ENCODE measurements around the gene APOH.

The APOH gene

DNA sequence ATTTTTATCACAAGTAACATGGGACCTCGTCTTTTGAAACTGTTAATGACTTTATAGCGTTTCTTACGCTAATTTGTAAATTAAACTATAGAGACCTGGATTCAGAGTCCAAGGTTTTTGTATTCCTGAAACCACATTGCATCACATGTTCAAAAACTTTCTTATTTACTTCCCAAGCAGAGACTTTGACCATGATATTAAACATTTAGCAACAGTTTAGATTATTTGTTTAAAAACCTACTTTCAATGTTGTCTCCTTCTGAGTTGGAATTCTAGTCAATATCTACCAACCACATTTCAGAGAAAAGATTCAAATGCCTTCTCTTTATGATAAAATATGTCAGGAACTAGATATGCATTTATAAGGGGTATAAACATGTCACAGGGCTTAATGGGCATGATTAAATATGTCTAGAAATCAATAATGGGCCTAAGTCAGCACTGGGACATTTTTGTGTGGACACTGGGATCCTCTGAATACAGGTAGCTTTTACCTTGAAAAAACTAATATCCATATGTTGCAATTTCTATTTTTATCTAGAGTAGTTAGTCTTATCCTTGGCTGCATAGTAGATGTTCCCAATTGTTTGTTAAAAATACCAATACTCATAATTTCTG lies 6.3 kb upstream of the APOH start:
- TF ChIP-seq ZFX (IDR thresholded peaks at IDR 0.05) = no peak
- TF ChIP-seq, protein P1, sequence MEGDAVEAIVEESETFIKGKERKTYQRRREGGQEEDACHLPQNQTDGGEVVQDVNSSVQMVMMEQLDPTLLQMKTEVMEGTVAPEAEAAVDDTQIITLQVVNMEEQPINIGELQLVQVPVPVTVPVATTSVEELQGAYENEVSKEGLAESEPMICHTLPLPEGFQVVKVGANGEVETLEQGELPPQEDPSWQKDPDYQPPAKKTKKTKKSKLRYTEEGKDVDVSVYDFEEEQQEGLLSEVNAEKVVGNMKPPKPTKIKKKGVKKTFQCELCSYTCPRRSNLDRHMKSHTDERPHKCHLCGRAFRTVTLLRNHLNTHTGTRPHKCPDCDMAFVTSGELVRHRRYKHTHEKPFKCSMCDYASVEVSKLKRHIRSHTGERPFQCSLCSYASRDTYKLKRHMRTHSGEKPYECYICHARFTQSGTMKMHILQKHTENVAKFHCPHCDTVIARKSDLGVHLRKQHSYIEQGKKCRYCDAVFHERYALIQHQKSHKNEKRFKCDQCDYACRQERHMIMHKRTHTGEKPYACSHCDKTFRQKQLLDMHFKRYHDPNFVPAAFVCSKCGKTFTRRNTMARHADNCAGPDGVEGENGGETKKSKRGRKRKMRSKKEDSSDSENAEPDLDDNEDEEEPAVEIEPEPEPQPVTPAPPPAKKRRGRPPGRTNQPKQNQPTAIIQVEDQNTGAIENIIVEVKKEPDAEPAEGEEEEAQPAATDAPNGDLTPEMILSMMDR (conservative IDR thresholded peaks at IDR 0.05) = no peak
- no peak overlapping the region for H3K27ac ChIP-seq

GRCh38 chr17:66234611-66235010 lies 5.4 kb upstream of the APOH start:
- no peak for TF ChIP-seq ZFX (IDR thresholded peaks at IDR 0.05)
- TF ChIP-seq, protein P1 (conservative IDR thresholded peaks at IDR 0.05) = no peak
- no peak overlapping the region for H3K27ac ChIP-seq

- no peak for TF ChIP-seq ZFX (IDR thresholded peaks at IDR 0.05)
- TF ChIP-seq, protein P1 (conservative IDR thresholded peaks at IDR 0.05) = no peak
- H3K27ac ChIP-seq = no peak overlapping the region
These were observed 4.0 kb upstream of the APOH start for GRCh38 chr17:66233023-66233753.

DNA sequence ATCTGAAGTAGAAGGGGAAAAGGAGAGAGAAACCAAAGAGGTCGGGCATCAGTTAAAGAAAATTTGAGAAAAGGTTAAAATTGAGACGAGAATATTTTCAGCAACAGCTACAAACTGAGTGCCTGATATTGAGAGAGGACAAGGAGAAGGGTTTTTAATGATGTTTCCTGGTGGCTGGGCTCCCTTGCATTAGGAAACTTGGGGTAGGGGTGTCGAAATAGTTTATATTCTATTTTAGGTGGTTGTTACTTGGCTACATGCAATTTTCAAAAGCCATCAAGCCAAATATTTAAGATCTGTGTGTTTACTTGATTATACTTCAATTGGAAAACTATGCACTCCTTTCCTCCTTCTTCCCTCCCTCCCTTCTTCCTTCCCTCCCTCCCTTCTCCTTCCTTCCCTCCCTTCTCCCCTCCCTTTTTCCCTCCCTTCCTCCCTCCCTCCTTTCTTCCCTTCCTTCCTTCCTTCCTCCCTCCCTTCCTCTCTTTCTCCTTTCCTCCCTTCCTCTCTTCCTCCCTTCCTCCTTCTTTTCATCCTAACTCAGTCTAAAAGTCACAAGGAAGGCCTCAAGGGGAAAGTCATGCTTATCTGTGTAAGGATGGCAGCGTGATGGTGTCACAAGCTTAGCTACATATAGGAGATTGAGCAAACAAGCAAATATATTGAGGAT lies 1.8 kb upstream of the APOH start:
- TF ChIP-seq, protein P1 (conservative IDR thresholded peaks at IDR 0.05) = no peak
- TF ChIP-seq ZFX (IDR thresholded peaks at IDR 0.05) = no peak
- H3K27ac ChIP-seq = no peak overlapping the region

- H3K27ac ChIP-seq = no peak overlapping the region
- no peak for TF ChIP-seq ZFX (IDR thresholded peaks at IDR 0.05)
- TF ChIP-seq, protein P1 (conservative IDR thresholded peaks at IDR 0.05) = no peak
These were observed 746 bp upstream of the APOH start for GRCh38 chr17:66229783-66230538.

GRCh38 chr17:66227212-66228045 lies 1.8 kb downstream of the APOH start:
- H3K27ac ChIP-seq = no peak overlapping the region
- no peak for TF ChIP-seq ZFX (IDR thresholded peaks at IDR 0.05)
- TF ChIP-seq, protein P1 (conservative IDR thresholded peaks at IDR 0.05) = no peak

All from C4-2B (cell line).